ENCODE measurements around the gene TPP1. TPM values are rescaled to one million over a fixed set of nuclear protein-coding genes. Genes with fewer than 3 reads are reported as not detected.

Gene TPP1
- polyA plus RNA-seq, 1 donor: 33.7 TPM

- DNase-seq (ENCODE audit: low read depth): no peak
Observed at GRCh38 chr11:6563121-6563619, 56.1 kb downstream of the TPP1 start.

Other genes starting within 250 kb of the TPP1 start
- gene SMPD1, start 228.9 kb downstream of the TPP1 start, polyA plus RNA-seq (ENCODE audit: insufficient read length): 22.4 TPM
- gene APBB1, start 200.3 kb downstream of the TPP1 start, polyA plus RNA-seq (ENCODE audit: insufficient read length): 29.1 TPM
- gene HPX, start 178.4 kb downstream of the TPP1 start, polyA plus RNA-seq (ENCODE audit: insufficient read length): 2.5 TPM
- gene TRIM3, start 145.5 kb downstream of the TPP1 start, polyA plus RNA-seq (ENCODE audit: insufficient read length): 17.2 TPM
- gene ARFIP2, start 138.1 kb downstream of the TPP1 start, polyA plus RNA-seq (ENCODE audit: insufficient read length): 33.1 TPM
- gene TIMM10B, start 137.9 kb downstream of the TPP1 start, polyA plus RNA-seq (ENCODE audit: insufficient read length): 16.3 TPM
- 9.8 TPM for gene DNHD1, start 122.1 kb downstream of the TPP1 start, polyA plus RNA-seq (ENCODE audit: insufficient read length)
- 22.0 TPM for gene RRP8, start 15.8 kb downstream of the TPP1 start, polyA plus RNA-seq (ENCODE audit: insufficient read length)
- 150 TPM for gene ILK, start 15.6 kb downstream of the TPP1 start, polyA plus RNA-seq (ENCODE audit: insufficient read length)
- 120 TPM for gene TAF10, start 7.2 kb downstream of the TPP1 start, polyA plus RNA-seq (ENCODE audit: insufficient read length)
- 35.8 TPM for gene DCHS1, start 36.4 kb upstream of the TPP1 start, polyA plus RNA-seq (ENCODE audit: insufficient read length)
- gene MRPL17, start 63.9 kb upstream of the TPP1 start, polyA plus RNA-seq (ENCODE audit: insufficient read length): 62.7 TPM
- gene OR2AG2, start 152.6 kb upstream of the TPP1 start, polyA plus RNA-seq (ENCODE audit: insufficient read length): not detected
- 0.04 TPM for gene OR2AG1, start 163.6 kb upstream of the TPP1 start, polyA plus RNA-seq (ENCODE audit: insufficient read length)
- gene OR6A2, start 180.3 kb upstream of the TPP1 start, polyA plus RNA-seq (ENCODE audit: insufficient read length): not detected
- gene OR10A5, start 226.3 kb upstream of the TPP1 start, polyA plus RNA-seq (ENCODE audit: insufficient read length): not detected
- 0.05 TPM for gene OR10A2, start 243.6 kb upstream of the TPP1 start, polyA plus RNA-seq (ENCODE audit: insufficient read length)

All from forelimb muscle (tissue), 1 donor.